Measurements from ENCODE around the gene FOXN1.

The FOXN1 gene

DNA sequence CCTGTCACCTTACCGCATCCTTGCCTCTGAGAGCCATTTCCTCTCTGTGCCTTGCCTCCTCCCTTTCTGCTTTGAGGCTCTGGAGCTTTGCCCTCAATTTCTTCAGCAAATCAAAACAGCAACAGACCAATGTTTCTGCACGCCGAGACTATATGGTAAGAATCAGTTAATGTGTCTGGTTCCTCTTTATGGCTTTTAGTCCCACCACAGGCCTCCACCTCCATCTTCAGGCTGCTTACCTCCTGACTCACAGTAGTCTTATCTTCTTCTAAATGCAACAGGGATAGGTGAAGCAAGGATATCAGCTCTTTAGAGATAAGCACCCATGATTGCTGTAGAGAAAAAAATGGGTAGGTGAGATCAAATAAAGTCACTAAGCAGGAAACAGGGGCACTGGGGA, 79.7 kb downstream of the FOXN1 start:
- Mint-ChIP-seq H3K36me3 (ENCODE audit: low read depth) (peaks cover 21% of the 10 kb centered on the region), H3K4me1 (ENCODE audit: low read depth) (peaks cover 3% of the 10 kb centered on the region), H3K4me3 (no peak overlapping the region), H3K9me3 (no peaks in the 10 kb centered on the region), H3K27me3 (ENCODE audit: low read depth) (no peaks in the 10 kb centered on the region), H3K27ac (no peak overlapping the region)

Measured in T-helper 1 cell treated with Interleukin-12 subunit alpha and Interleukin-12 subunit beta and Interleukin-4 antibody, amounts not matched to agents 30 μg/mL and 1 μg/mL, for 36 hours (primary cell).